H1 (cell line): Measurements from ENCODE around the gene ERCC6. TPM values are rescaled to one million over a fixed set of nuclear protein-coding genes. Genes with fewer than 3 reads are reported as not detected.

Experiments
- CTCF ChIA-PET: fragments of 300-600 bp; sonication (Branson Sonifier 250); formaldehyde crosslinking; loops from one replicate; lab custom pipeline; 2021; ENCODE audit not compliant: partially characterized antibody; lab: Charles Lee
- POLR2A ChIA-PET: fragments of 300-600 bp; sonication (Branson Sonifier 250); formaldehyde crosslinking; loops from one replicate; lab custom pipeline; 2021; ENCODE audit warnings: inconsistent platforms; ENCODE audit not compliant: partially characterized antibody; lab: Charles Lee
- DNase-seq, 2 experiments: peaks; one replicate each; pipeline versions ENCODE4 v3.0.0 to v3.0.0-alpha.2; 2010 to 2022; ENCODE audit warnings: low spot score in 2 of 2, low read depth in 1 of 2, mixed read lengths in 1 of 2
- FAIRE-seq: peaks from 2 replicates; lab custom pipeline; 2011; peaks lifted over from hg19 to GRCh38; lab: Jason Lieb, UNC
- H2AFZ ChIP-seq: 2 replicates; pipeline ENCODE4 v1.8.1; 2012; ENCODE audit warnings: low read length, inconsistent platforms
- H2AK5ac ChIP-seq: 2 replicates; pipeline ENCODE4 v1.6.1; 2013; ENCODE audit warnings: low read depth, low read length
- H2BK120ac ChIP-seq: replicated peaks from 2 replicates; pipeline ENCODE3; 2013; ENCODE audit warnings: low read depth, low read length, inconsistent platforms
- H2BK12ac ChIP-seq: 2 replicates; pipeline ENCODE4 v1.6.1; 2013; ENCODE audit warnings: low read depth, low read length
- H2BK15ac ChIP-seq: 2 replicates; pipeline ENCODE4 v1.6.1; 2013; ENCODE audit warnings: low read length
- H2BK20ac ChIP-seq: 2 replicates; pipeline ENCODE4 v1.6.1; 2013; ENCODE audit warnings: low read length
- H2BK5ac ChIP-seq: 2 replicates; pipeline ENCODE4 v1.6.1; 2013; ENCODE audit warnings: low read depth, low read length
- H3K14ac ChIP-seq: 2 replicates; pipeline ENCODE4 v1.6.1; 2013; ENCODE audit warnings: inconsistent platforms; ENCODE audit not compliant: insufficient read length
- H3K18ac ChIP-seq: 2 replicates; pipeline ENCODE4 v1.6.1; 2013; ENCODE audit warnings: low read length; ENCODE audit errors: extremely low read depth
- H3K23ac ChIP-seq: 2 replicates; pipeline ENCODE4 v1.6.1; 2013; ENCODE audit warnings: inconsistent platforms; ENCODE audit not compliant: insufficient read length
- H3K23me2 ChIP-seq: 2 replicates; pipeline ENCODE4 v1.6.1; 2013; ENCODE audit warnings: low read depth, low read length
- H3K27ac ChIP-seq: 2 replicates; pipeline ENCODE4 v1.6.1; 2011; ENCODE audit warnings: low read depth, low read length, inconsistent platforms
- H3K27me3 ChIP-seq, 4 experiments: replicated peaks in 1 of 4; 1 replicate in 1 of 4; 2 replicates in 3 of 4; pipeline versions ENCODE4 v1.6.1 to v1.8.1; 2011 to 2013; ENCODE audit warnings: low read length in 3 of 4, mild to moderate bottlenecking in 3 of 4, inconsistent platforms in 2 of 4, mixed read lengths in 2 of 4, moderate library complexity in 1 of 4; ENCODE audit not compliant: control insufficient read depth in 3 of 4, insufficient read depth in 3 of 4; ENCODE audit errors: extremely low read depth in 1 of 4
- H3K36me3 ChIP-seq, 4 experiments: 2 replicates each; pipeline versions ENCODE4 v1.6.1 to v1.8.1; 2011 to 2013; ENCODE audit warnings: mild to moderate bottlenecking in 4 of 4, low read length in 3 of 4, moderate library complexity in 2 of 4, control low read depth in 1 of 4, inconsistent platforms in 1 of 4; ENCODE audit not compliant: insufficient read depth in 4 of 4, control insufficient read depth in 2 of 4
- H3K4ac ChIP-seq: replicated peaks from 2 replicates; pipeline ENCODE3; 2013; ENCODE audit warnings: low read length, low read depth, mixed read lengths, inconsistent platforms; ENCODE audit not compliant: insufficient read length
- H3K4me1 ChIP-seq, 4 experiments: replicated peaks in 1 of 4; 1 replicate in 1 of 4; 2 replicates in 3 of 4; pipeline versions ENCODE4 v1.6.1 to v1.8.1; 2011 to 2013; ENCODE audit warnings: low read length in 3 of 4, inconsistent platforms in 2 of 4, mixed read lengths in 1 of 4; ENCODE audit not compliant: insufficient read depth in 4 of 4, control insufficient read depth in 3 of 4
- H3K4me2 ChIP-seq, 2 experiments: 2 replicates each; pipeline versions ENCODE4 v1.6.1 to v1.8.1; 2011 to 2013; ENCODE audit warnings: low read depth in 2 of 2, low read length in 2 of 2, control low read depth in 1 of 2, inconsistent platforms in 1 of 2, mild to moderate bottlenecking in 1 of 2; ENCODE audit not compliant: insufficient read depth in 1 of 2
- H3K4me3 ChIP-seq, 4 experiments: fragments of 200-600, 300-600 bp in 1 of 4; sonication (generic), shearing (Covaris generic), sonication (Bioruptor Twin) in 1 of 4; 2 replicates each; pipeline versions ENCODE4 v1.5.1 to v1.8.1; 2011 to 2016; ENCODE audit warnings: low read length in 4 of 4, low read depth in 3 of 4, control low read depth in 2 of 4, inconsistent platforms in 2 of 4, mild to moderate bottlenecking in 2 of 4, mixed read lengths in 1 of 4, moderate library complexity in 1 of 4; ENCODE audit not compliant: insufficient read depth in 2 of 4; ENCODE audit errors: extremely low read depth in 1 of 4
- H3K56ac ChIP-seq: replicated peaks from 2 replicates; pipeline ENCODE3; 2013; ENCODE audit warnings: low read depth, mild to moderate bottlenecking, mixed read lengths, low read length, inconsistent platforms; ENCODE audit not compliant: insufficient read length
- H3K79me1 ChIP-seq: 2 replicates; pipeline ENCODE4 v1.6.1; 2013; ENCODE audit warnings: low read depth, low read length, control low read depth
- H3K79me2 ChIP-seq, 2 experiments: 2 replicates each; pipeline versions ENCODE4 v1.6.1 to v1.8.1; 2012 to 2013; ENCODE audit warnings: low read length in 2 of 2, mild to moderate bottlenecking in 2 of 2, inconsistent platforms in 1 of 2; ENCODE audit not compliant: insufficient read depth in 2 of 2, control insufficient read depth in 1 of 2
- H3K9ac ChIP-seq, 4 experiments: replicated peaks in 1 of 4; 1 replicate in 1 of 4; 2 replicates in 3 of 4; pipeline versions ENCODE4 v1.6.1 to v1.8.1; 2011 to 2013; ENCODE audit warnings: low read depth in 3 of 4, low read length in 3 of 4, control low read depth in 2 of 4, mild to moderate bottlenecking in 2 of 4, moderate library complexity in 2 of 4, inconsistent platforms in 1 of 4; ENCODE audit errors: extremely low read depth in 1 of 4
- H3K9me3 ChIP-seq, 2 experiments: 2 replicates each; pipeline versions ENCODE4 v1.6.1 to v1.8.1; 2012 to 2013; ENCODE audit warnings: mild to moderate bottlenecking in 2 of 2, moderate library complexity in 2 of 2, control low read depth in 1 of 2, inconsistent platforms in 1 of 2, low read depth in 1 of 2, low read length in 1 of 2, mixed read lengths in 1 of 2; ENCODE audit not compliant: insufficient read depth in 2 of 2
- H4K20me1 ChIP-seq, 2 experiments: replicated peaks in 1 of 2; 2 replicates each; pipeline versions ENCODE3 to v1.8.1; 2011 to 2013; ENCODE audit warnings: inconsistent platforms in 2 of 2, low read length in 2 of 2, mild to moderate bottlenecking in 1 of 2; ENCODE audit not compliant: insufficient read depth in 2 of 2, control insufficient read depth in 1 of 2
- H4K5ac ChIP-seq: 2 replicates; pipeline ENCODE4 v1.6.1; 2013; ENCODE audit warnings: low read length, low read depth, mixed read lengths, inconsistent platforms; ENCODE audit not compliant: insufficient read length
- H4K8ac ChIP-seq: 2 replicates; pipeline ENCODE4 v1.8.0; 2013; ENCODE audit warnings: mild to moderate bottlenecking, moderate library complexity, low read length, inconsistent platforms; ENCODE audit not compliant: insufficient read depth; ENCODE audit errors: extremely low read depth
- H4K91ac ChIP-seq: replicated peaks from 2 replicates; pipeline ENCODE3; 2013; ENCODE audit warnings: low read length, mixed read lengths, inconsistent platforms; ENCODE audit not compliant: insufficient read length
- ASH2L ChIP-seq: fragments of 200-600, 300-600 bp; sonication (generic); IDR thresholded peaks from one replicate; pipeline ENCODE4 v1.7.1; 2017; ENCODE audit warnings: low read length
- CBX5 ChIP-seq: fragments of 300-800, 300-1000 bp; sonication (generic); IDR thresholded peaks from 2 replicates; pipeline ENCODE4 v1.7.1; 2016; ENCODE audit warnings: antibody characterized with exemption, low read length, low read depth
- CHD1 ChIP-seq: IDR thresholded peaks from 2 replicates; pipeline ENCODE4 v1.6.1; 2012; ENCODE audit warnings: low read depth, low read length, improper control_type of control experiment
- WGBS, 2 experiments: shearing (Covaris generic) in 1 of 2; methylation state at CpG; one replicate each; pipeline versions ENCODE4 v1.1.6 to v1.1.7; 2013 to 2015; ENCODE audit warnings: low lambda C conversion rate in 2 of 2, mixed read lengths in 2 of 2, inconsistent platforms in 1 of 2, low coverage in 1 of 2, missing lambda C conversion rate in 1 of 2; ENCODE audit not compliant: insufficient replicate concordance in 2 of 2, insufficient coverage in 1 of 2, insufficient read length in 1 of 2; ENCODE audit errors: extremely low coverage in 1 of 2, missing lambda C conversion rate in 1 of 2; 5-methylcytosine and 5-hydroxymethylcytosine counted together
- polyA plus RNA-seq, 7 experiments: library from polyadenylated mRNA; depleted of rRNA in 3 of 7; stranded (reverse) in 5 of 7; unstranded in 2 of 7; fragments of >200 nt in 5 of 7; fragments of 200-250 nt in 2 of 7; gene quantifications; 1 replicate in 5 of 7; 2 replicates in 1 of 7; 4 replicates in 1 of 7; pipeline versions ENCODE4 v1.2.1 to v1.2.3, GENCODE V29; 2011 to 2013; ENCODE audit warnings: missing spikeins in 2 of 7, mixed read lengths in 2 of 7
- total RNA-seq: library from RNA; stranded (reverse); fragmentation: NEBNext Ultra II Directional; extraction: Animal tissue kit (Norgen Biotek cat#: 25700); gene quantifications from 2 replicates; pipeline ENCODE4 v1.2.1, GENCODE V29; 2021

The ERCC6 gene
- total and polyA plus RNA-seq, 2 of the 8 experiments (the other 6 are each of a cell fraction or from before 2014, with no cell fraction given) = 4.1 to 11.9 TPM

DNA sequence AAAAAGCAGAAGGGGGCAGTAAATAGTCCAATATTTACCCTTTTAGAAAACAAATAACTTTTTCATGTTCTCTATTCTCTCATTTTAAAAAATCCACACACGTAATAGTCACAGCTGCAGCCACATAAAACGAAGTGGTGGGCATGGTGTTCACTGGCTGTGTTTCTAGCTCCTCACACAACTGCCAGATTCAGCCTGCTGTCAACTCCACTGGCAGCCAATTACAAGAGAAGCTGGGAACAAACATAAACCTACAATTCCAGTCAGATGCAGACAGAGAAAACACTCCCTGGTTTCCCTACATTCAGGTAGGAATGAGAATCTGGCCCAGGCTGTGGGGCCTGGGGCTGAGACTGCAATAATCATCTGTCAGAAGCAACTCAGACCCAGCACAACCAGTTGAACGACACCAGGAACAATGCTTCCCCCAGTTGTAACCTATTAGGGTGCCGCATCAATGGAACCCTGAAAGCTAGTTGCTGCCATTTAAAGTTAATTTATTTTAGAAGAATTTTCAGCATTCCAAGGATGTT lies 29.1 kb downstream of the ERCC6 start:
- Histone ChIP-seq H3K36me3 (no peaks in the 10 kb centered on the region), H3K23ac (no peak overlapping the region), H2BK12ac (no peak overlapping the region), H2AK5ac (no peak overlapping the region), H3K4me3 (no peak overlapping the region), H3K23me2 (no peaks in the 10 kb centered on the region), H3K4me2 (no peak overlapping the region), H3K18ac (no peak overlapping the region), H4K5ac (no peak overlapping the region), H3K9me3 (no peaks in the 10 kb centered on the region), H3K14ac (no peak overlapping the region), H3K79me1 (no peaks in the 10 kb centered on the region), H2BK5ac (no peak overlapping the region), H3K56ac (no peak overlapping the region), H4K91ac (no peak overlapping the region), H3K9ac (no peak overlapping the region), H4K8ac (no peak overlapping the region; the same call in 1 of the 2 replicates), H3K27ac (no peak overlapping the region), H3K79me2 (no peaks in the 10 kb centered on the region), H3K4ac (no peak overlapping the region), H3K4me1 (no peaks in the 10 kb centered on the region), H2BK120ac (no peak overlapping the region), H4K20me1 (peaks cover 0 to 1% of the 10 kb centered on the region in 2 experiments), H3K27me3 (no peaks in the 10 kb centered on the region), H2BK20ac (no peak overlapping the region), H2BK15ac (no peak overlapping the region), H2AFZ (no peak overlapping the region)
- 86% methylated on average over 4 of the region's 4 CpGs; no CpG with 5 or more reads in 1 of the 2 experiments for WGBS, 2 experiments
- DNase-seq (no peak), FAIRE-seq (no peak)
- CTCF ChIA-PET = interaction anchor here (0.6 to 12.5 kb wide), 10 partner anchors 12 to 627 kb away, joined by 3 to 261 read pairs (median 3); partner anchors contain the start of gene DRGX
- POLR2A ChIA-PET = interaction anchor here (0.6 kb wide), 1 partner anchor 306 kb away, joined by 4 read pairs; no protein-coding TSS in a partner anchor
- TF ChIP-seq ASH2L (no peak), CHD1 (no peak), CBX5 (no peak)
